Activated CD4-positive, alpha-beta T cell treated with anti-CD3 and anti-CD28 coated beads, Interleukin-2, Interleukin-6, amounts not matched to agents 100 ng/mL and 50 ng/mL, durations not matched to agents 16 hours and 8 hours (primary cell): ENCODE measurements around the gene EMD.
"Not testable (repeated sequence)": the region's sequence is repeated elsewhere in the genome, so short reads cannot be mapped to it uniquely, and the experiment has no call there.

Experiments
- DNase-seq: peaks from one replicate; pipeline ENCODE4 v3.0.0-alpha.2; 2020

EMD gene

DNA sequence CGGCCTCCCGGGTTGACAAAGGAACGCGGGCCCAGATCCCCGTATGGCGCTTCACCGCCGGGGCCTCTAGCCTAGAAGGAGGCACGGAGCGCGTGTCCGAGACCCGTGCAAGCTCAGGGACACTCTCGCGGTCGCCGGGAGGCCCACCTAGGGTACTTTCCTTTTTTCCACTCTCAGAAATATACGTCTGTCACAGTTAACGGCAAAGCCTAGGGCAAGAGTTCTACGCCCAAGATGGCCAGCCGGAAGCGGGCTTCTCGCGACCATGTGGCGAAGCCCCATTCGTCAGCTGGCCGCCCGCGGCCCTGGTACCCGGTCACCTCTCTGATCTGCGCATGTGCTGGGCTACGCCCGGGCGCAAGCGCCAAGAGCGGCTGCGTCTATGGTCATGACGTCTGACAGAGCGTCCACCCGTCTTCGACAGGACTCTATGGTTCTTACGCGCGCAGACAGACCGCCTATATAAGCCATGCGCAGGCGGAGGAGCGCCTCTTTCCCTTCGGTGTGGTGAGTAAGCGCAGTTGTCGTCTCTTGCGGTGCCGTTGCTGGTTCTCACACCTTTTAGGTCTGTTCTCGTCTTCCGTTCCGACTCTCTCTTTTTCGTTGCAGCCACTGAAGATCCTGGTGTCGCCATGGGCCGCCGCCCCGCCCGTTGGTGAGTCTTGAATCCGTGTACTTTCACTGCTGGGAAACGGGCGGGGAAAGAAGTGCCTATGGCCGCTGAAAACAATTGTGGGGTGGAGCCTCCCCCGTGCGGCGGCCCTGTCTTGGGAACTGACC, 19.0 kb downstream of the EMD start, which contains the start of gene RPL10:
RPL10 (plus strand) TSS at position 490 of the 780 bp plus-strand sequence; CDS start at position 633, 143 bp downstream.
- DNase-seq, result peak; percentile 95

GRCh38 chrX:154398668-154399526, 19.8 kb downstream of the EMD start:
- peak; percentile 86 for DNase-seq

- peak; percentile 31 for DNase-seq
These were observed 20.7 kb downstream of the EMD start for GRCh38 chrX:154399527-154400368.

DNA sequence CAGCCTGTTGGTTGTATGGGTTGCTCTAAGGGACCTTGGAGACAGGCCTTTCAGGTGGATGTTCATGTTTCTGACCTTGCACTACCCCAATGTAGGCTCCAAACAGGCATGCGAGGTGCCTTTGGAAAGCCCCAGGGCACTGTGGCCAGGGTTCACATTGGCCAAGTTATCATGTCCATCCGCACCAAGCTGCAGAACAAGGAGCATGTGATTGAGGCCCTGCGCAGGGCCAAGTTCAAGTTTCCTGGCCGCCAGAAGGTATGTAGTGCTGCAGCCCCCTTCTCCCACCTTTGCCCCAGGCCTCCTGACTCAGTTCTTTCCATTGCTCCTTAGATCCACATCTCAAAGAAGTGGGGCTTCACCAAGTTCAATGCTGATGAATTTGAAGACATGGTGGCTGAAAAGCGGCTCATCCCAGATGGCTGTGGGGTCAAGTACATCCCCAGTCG, 21.3 kb downstream of the EMD start:
- DNase-seq, result not testable (repeated sequence)

GRCh38 chrX:154401045-154401799, 22.1 kb downstream of the EMD start:
- DNase-seq, result peak; percentile 47

DNA sequence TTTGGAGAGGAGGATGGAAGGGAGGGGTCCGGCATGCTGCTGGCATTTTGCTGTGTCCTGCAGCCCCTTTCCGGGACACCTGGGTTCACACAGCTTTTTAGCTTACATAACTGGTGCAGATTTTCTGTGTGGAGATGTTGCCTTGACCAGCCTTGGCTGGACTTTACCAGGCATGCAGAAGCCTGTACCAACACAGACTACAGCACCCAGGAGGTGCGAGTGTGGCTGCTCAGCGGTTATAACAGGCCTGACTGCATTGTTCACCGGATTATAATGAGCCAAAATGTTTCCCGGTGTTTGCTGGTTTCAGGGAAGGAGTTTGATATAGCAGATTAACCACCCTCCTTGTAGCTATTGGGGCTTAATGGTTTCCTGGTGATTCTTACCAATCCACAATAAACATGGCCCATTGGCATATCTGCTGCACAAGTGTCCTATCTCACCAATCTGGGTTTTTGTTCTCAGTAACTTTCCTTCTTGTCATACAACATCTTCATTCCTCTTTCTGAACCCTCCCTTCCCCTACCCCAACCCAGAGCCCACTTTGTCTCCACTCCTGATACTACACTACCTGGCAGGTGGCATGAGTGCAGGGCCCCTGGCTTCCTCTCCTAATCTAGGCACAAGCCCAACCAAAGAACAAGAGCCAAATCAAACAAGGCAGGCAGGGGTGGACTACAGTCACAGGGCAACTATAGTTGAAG, 23.0 kb downstream of the EMD start:
- DNase-seq, result peak; percentile 21

- no peak for DNase-seq
These were observed 23.6 kb downstream of the EMD start for GRCh38 chrX:154402622-154403127.

DNA sequence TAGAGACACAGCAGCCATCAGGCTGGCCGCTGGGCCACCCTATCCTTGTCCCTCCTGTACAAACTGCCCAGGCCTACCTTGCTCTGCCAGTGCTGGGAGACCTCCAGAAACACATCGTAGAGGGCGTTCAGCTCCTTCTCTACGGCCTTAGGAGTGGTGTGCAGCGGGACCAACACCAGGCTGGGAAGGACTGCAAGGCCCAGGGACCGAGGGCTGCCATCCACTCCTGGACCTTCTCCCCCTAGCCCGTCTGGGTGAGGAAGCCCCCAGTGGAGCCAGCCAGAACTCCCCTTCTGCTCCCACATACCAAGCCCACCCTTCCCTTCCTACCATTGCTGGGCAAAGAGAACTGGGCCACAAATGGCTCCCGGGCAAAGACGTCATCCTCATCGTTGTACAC, 24.1 kb downstream of the EMD start:
- no peak for DNase-seq

DNA sequence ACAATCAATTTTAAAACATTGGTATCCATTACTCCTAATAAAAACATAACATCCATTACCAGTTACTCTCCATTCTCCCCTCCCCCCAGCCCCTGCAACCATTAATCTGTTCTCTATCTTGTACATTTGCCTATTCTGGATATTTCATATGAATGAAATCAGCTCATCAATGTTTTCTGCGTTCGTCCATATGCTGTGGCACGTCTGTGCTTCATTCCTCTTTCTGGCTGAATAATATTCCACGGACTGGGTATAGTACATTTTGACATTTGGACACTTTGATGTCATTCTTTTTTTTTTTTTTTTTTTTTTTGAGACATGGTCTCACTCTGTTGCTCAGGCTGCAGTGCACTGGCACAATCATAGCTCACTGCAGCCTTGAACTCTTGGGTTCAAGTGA, 24.8 kb downstream of the EMD start:
- DNase-seq, result no peak

- DNase-seq, result no peak
These were observed 25.6 kb downstream of the EMD start for GRCh38 chrX:154404625-154405192.

DNA sequence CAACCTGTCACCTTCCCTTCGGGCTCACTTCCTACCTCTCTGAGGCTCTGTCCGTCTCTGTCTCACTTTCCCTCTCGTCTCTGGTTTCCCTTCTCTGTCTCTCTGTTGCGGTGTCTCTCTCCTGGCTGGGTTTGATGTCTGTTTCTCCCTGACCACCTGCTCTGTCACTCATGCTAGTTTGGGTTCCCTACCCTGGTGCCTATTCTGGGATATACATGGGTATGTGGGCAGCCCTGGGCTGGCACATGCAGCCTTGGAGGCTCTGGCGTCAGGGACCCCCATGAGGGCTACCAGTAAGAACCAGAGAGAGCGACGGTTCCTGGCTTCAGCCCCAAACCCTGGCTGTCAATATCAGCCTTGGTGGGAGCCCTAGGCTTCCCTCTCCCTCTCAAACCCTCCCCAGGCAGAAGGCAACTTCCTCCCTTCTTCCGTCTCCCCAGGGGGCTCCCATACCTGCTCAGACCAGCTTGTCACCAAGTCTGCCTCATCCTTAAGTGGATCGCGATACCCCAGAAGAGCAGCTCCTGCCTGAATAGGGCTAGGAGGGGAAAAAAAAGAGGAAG, 29.6 kb downstream of the EMD start:
- DNase-seq, result no peak

- DNase-seq, result peak; percentile 53
These were observed 30.3 kb downstream of the EMD start, which contains the start of gene DNASE1L1 for GRCh38 chrX:154409222-154409871. TSS of gene DNASE1L1 (minus strand) at chrX:154409254. CDS start at chrX:154405568, 3,686 bp downstream.

GRCh38 chrX:154411981-154412340, 32.9 kb downstream of the EMD start:
- peak; percentile 74 for DNase-seq

DNA sequence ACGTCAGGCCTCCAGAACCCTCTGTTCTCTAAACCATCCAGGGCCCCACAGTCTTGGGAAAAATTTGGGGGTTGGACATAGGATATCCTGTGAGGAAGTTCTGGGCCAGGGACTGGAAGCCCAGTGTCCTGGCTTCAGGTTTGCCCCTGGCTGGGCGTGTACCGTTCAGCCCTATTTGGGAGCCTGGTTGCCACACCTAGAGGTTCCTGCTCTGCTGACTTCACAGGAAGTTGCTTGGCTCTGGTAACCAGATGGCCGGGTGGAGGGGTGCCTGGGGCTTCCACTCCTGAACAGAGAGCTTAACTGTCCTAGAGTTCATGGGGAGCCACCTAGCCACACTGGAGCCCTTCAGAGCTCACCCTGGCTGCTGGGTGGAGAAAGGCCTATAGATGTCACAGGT, 33.4 kb downstream of the EMD start:
- DNase-seq, result peak; percentile 61

DNA sequence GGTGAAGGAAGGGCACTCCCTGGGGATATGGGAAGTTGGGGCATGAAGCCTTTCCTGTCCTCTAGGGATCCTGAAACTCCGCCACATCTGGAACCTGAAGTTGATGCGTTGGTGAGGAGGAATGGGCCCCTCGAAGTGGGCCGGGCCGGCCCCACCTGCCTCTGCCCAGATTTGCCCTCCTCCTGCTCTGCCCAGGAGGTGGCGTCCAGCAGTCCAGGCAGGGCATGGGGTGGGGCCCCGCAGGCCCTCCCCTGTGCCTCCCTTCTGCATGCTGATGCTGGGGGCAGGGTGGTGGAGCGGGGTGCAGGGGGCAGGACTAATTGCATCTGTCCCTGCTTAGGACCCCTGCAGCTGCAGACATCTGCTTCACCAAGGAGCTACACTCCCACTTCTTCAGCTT, 34.0 kb downstream of the EMD start:
- DNase-seq, result no peak

DNA sequence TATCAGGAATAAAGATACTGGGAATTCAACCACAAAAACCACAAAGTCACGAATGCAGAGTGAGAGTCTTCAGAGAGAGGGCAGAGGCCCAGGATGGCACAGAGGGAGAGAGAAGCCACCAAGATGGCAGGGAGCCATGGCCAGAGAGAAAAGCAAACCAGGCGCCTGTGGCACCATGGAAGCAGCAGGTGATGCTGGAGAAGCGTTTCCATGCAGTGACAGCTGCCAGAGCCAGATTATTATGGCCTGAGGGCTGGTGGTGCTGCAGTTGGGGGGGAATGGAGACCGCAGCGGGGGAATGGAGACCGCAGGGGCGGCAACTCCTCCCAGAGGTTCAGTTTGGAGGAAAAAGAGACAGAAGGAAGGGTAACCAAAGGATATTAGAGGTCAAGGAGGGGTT, 38.1 kb downstream of the EMD start:
- no peak for DNase-seq

DNA sequence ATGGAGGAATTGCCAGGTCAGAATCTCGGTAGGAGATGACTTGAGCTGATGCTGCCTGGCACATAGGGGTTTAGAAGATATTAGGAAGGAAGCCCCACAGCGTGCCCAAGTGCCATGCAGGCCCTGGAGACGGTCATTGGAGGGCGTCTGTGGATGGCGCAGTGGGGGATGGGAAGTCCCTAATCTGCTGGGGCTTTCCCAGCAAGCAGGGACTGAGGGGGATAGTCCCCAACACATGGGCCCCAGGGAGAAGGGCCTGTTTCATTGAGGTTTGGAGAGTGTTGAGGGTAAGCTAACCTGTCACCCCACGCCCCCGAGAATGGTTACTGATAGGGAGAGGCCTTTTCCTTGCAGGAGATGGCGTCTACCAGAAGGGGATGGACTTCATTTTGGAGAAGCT, 40.1 kb downstream of the EMD start:
- no peak for DNase-seq

GRCh38 chrX:154419688-154420401, 40.8 kb downstream of the EMD start:
- DNase-seq, result no peak

DNA sequence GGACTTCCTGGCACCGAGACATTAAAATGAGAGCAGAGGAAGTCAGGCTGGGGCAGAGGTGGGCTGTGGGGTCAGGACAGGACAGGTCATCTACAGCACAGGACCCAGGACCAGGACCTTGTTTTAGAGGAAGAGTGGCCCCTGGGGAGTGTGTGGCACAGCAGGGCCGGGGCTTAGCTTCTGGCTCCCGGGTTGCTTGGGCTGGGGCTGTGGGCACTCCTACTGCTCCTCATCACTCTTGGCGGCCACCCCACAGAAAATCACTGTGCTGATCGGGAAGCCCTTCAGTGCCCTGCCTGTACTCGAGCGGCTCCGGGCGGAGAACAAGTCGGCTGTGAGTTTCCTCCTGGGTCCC, 41.3 kb downstream of the EMD start:
- no peak for DNase-seq
